HG03432 (cell line): ENCODE data around the gene ZNF519.
"Not testable (repeated sequence)": the region's sequence is repeated elsewhere in the genome, so short reads cannot be mapped to it uniquely, and the experiment has no call there.

ENCODE experiments used
- ATAC-seq: cut with Tn5 transposase; IDR thresholded peaks from one replicate; pipeline ENCODE4 v1.9.1; 2021; ENCODE audit warnings: mild to moderate bottlenecking, moderate library complexity; ENCODE audit not compliant: unreplicated experiment

Gene ZNF519

DNA sequence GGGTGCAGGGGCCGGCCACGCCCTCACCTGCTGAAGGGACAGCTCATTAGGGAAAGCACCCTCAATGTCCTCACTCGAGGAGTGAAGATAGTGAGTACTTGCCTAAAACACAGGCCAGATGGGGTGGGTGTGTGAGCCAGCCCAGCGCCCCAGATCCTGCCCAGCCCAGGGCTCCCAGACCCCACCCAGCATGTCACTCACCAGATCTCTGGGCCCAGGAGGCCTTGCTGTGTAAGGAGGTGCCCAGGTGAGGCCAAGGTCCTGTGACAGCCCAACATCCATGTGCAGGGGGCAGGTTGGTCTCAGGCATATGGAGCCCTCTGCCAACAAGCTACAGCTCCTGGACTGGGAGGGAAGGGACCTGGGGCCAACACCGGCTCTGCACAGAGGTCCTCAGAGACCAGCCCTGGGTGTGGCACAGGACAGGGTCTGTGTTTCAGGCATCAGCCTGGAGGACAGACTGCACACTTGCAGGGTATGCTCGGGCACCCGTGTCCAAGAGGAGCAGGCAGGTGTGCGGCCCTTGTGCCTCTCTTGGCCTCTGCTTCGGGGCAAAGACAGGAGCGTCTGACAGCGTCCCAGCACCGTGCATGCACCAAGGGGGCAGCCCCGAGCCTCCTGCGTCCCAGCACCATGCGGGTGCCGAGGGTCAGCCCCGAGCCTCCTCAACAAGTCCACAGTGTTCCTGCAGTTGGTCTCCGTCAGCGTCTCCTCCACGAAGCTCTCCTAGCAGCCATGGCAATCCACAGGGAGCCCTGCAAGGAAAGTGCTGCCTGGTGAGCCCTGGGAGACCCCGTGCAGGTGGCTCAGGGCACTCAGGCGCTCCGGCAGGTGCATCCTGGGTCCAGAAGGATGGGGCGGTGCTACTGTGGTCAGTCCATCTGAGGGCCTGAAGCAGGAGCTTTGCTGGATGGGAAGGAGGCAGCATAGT, 16.0 kb upstream of the ZNF519 start:
- ATAC-seq: not testable (repeated sequence)

DNA sequence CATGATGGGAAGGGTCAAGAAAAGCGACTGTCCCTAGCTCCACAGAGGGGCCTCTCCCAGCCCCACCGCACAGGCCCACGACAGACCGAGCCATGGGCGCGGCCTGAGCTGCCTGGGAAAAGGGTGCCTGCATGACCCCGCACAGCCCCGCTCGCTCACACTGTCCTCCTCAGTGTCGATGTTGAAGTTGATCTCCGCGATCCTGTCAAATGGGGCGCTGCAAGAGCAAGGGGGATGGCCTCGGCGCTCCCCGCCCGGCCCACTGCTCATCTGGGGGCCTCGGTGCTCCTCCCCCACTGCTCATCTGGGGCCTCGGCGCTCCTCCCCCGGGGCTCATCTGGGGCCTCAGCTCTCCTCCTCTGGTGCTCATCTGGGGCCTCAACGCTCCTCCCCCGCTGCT, 14.5 kb upstream of the ZNF519 start:
- ATAC-seq: not testable (repeated sequence)

DNA sequence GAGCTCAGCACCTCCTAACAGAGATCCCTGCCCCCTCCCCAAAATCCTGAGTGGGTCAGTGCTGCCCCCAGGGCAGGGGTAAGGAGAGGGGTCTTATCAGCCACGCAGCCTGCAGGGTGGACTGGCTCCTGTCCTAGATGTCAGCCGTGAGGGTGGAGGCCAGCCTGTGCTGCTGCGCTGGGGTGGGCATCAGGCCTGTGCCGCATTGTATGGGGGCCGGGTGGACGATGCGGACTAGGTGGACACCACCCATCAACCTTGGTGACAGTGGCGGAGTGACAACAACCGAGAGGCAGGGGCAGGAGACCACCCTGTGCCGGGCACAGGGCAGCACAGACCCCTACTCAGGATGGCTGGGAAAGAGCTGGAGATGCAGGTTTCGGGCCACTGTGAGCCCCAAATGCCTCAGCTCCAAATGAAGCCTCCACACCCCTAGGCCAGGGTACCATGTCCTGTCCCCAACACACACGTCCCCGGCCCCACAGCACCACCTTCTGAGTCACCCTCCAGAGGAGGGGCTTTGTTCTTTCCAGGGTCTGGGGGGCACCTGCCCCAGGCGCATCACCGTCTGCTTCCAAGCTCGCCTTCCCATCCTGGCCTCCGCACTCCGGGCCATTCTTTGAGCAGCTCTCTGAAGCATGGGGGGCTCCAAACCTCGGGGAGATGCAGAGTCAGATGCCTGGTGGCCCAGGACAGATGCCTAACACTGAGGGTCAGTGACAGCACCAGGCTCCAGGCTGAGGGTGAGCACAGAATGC, 13.5 kb upstream of the ZNF519 start:
- ATAC-seq: not testable (repeated sequence)

DNA sequence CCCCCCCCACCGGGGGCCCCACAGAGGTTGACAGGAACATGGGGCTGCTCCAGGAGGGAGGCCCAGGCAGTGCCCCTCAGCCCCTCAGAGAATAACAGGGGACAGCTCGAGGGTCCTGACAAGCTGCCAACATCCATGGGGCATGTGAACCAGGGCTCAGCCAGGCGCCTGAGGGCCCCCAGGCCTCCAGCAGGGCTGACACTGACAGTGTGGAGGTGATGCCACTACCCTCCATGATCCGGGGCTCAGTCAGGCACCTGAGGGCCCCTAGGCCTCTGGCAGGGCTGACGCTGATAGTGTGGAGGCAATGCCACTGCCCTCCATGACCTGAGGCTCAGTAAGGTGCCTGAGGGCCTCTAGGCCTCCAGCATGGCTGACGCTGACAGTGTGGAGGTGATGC, 12.8 kb upstream of the ZNF519 start:
- ATAC-seq: not testable (repeated sequence)

DNA sequence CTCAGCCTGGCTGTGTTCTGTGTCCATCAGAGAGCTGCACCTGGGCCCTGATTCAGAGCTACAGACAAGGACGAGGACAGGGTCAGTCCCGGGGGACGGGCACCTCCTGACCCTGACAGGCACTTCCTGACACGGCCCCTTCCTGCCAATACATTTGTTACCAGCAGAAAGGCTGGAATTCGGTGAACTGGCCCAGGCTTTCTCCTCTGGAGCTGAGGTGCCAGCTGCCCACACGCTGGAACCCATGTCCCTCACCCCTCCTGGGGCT, 12.3 kb upstream of the ZNF519 start:
- ATAC-seq: no peak

DNA sequence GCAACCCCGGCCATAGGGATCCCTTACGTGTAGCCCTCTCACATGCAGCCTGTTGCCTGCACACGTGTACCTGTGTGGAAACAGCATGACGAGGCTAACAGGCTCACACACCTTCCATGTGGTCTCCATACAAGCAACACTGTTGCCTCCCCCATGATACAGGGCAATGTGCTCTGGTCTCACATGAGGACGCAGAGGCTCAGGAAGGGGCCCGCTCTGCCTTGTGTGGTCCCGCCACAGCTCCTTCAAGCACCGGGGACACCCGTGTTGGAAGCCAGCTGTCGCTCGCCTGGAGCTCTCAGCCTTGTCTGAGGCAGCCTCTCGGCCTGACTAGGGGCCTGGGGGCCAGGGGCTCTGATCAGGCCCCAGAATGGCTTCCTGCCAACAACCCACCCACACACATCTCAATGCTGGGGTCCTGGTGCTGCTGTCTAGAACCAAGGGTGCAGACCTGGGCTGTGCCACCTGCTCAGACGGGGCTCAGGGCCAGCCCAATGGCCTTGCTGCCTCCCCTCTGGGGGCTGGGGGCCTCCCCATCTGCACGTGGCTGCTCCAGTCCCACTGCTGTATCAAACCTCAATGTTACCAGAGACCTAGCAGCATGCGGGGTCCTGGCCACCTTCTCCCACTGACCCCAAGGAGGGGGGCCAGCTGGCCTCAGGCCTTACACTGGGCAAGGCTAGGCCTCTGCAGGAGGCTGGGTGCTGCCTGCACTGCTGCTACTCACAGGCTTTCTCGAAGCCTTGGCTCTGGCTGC, 11.8 kb upstream of the ZNF519 start:
- ATAC-seq: not testable (repeated sequence)

DNA sequence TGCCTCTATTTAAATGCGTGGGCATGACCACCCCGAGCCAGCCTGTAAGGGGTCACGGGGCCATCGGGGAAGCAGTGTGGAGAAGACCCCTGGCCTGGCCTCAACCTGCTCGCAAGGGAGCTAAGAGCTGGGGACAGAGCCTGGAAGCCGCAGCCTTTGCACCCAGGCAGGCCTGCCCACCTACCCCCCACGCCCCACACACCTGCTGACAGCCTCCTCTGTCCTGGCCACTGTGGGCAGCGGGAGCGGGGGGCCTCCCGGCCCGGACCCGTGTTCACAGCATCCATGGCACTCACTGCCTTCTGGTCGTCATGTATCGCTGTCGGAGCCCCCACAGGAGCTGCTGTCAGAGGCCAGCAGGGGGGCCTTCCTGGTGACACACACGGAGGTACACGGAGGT, 11.2 kb upstream of the ZNF519 start:
- ATAC-seq: not testable (repeated sequence)

DNA sequence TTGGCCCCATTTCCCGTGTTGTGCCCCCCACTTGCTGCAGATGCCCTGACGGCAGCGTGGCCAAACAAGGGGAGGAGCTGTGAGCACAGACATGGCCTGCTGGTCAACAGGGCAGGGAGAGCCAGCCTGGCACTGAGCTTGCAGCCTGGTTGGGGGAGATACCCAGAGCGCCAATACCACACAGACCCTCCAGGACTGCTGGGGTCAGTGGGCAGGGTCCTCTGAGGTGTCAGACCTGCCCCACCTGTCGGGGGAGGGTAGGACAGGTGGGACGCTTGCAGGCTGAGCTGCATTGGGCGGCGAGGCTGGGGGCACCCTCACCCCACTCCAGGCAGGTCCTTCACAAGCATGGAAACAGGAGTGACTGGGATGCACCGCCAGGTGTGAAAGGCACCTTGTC, 9.9 kb upstream of the ZNF519 start:
- ATAC-seq: not testable (repeated sequence)

DNA sequence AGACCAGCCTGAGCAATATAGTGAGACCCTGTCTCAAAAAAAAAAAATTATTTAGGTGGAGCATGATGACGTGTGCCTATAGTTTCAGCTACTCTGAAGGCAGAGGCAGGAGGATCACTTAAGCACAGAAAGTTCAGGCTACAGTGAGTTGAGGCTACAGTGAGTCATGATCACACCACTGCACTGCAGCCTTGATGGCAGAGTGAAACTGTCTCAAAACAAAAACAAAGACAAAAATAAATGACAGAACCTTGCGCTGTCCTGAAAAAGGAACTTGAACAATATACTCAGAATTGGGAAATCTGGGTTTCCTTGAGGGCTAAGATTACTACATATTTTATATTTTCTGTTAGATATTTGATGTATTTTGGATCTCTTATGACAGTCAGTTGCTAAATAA, 7.3 kb upstream of the ZNF519 start:
- not testable (repeated sequence) for ATAC-seq

DNA sequence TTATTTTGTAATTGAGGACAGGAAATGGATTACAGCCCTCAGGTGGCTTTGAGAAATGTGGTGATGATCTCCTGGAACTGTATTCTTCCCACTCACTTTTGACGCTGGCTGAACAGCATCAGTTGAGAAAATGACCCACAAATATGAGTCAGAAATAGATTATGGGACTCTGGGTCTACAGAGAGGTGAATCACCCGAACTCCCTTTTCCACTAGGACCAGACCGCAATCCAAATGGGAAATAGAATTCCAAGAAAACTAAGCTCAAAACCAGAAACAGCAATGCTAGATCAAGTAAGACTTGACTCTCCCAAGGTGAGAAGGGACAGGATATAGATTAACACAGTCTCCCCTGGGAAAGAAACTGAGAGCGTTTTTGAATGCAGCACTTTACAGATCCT, 5.7 kb upstream of the ZNF519 start:
- ATAC-seq: not testable (repeated sequence)

DNA sequence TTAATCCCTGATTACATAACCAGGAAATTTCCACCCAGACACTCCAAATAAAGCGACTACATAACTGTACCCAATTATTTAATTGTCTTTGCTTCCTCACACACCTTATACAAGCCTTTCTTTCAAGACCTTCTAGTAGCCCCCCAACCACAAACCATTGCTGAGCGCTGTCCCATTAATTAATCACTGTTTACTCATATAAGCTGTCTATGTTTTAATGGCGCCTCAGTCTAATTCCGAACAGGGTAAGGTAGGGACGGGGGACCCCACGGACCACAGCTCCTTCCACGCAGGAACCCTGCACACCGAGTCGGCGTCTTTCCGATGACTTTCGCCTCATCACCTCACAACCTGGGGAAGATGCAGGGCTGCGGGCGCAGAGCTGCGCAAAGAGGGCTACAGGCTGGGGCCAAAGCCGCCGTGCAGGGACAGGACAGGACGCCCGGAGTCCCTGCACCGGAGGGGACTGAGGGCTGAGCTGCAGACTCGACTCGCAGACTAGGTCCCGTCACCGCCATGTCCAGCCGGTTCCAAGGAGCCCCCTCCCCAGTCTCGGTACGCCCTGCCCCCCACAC, 452 bp downstream of the ZNF519 start:
- ATAC-seq: peak; percentile 25

DNA sequence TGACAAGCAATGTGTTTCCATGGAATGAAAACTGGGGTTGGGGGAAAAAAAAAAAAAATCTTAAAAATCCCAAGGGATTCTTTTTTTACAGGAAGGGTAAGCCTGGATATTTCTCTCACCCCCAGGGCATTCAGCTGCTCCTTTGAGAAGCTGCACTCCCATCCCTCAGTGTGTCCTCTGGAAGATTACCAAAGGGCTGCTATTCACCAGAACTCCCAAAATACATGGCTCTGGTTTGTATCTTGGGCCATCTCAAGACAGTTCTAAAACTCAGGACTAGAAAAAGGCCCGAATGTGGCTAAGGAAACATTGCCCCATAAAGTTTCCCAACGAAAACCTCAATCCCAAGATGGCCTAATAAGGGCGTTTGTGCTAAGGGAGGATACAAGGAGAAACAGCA, 1.4 kb downstream of the ZNF519 start:
- ATAC-seq: not testable (repeated sequence)

DNA sequence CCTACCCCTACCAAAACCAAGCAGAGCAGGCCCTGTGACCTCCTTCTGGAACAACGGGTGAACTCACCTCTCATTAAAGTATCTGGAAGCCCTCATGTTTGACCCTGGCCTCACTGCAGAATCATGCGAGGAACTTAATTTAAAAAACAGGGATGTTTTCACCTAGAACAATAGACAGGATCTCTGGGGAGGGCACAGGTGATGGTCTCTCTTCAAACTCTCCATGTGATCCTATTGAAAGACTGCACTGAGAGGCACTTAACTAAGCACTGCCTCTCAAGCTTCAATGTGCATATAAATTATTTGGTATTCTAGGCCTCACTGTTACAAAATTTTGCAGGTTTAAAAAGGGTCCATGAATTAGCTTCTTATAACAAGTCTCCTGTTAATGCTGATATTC, 7.5 kb downstream of the ZNF519 start:
- no peak for ATAC-seq

DNA sequence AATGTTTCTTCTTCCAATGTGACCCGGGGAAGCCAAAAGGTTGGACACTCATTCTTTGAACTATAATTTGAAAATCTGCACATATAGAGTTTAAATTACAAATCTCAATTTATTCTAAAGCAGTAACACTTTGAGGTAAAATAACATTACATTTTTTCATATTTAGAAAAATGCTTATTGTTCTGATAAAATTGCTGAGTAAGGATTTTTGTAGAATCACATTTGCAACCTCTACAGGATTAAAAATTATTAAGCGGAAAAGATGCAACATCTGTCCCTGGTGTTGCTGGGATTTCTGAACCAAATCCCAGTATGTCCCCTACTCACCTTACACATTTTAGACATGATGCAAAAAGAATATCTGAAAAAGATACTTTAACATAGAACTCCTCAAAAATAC, 10.1 kb downstream of the ZNF519 start:
- ATAC-seq: no peak

DNA sequence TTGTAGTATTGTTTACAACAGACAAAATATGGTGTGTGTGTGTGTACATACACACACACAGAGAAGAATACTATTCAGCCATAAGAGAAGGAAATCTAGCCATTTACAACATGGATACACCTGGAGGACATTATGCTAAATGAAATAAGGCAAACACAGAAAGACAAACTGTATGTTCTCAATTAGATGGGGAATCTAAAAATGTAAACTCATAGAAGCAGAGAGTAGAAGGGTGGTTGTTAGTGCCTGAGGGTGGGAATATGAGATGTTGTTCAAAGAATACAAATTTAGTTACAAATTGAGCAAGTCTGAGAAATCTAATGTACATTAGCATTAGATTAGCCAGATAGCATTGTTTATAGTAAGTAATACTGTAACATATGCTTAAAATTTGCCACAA, 11.3 kb downstream of the ZNF519 start:
- no peak for ATAC-seq

DNA sequence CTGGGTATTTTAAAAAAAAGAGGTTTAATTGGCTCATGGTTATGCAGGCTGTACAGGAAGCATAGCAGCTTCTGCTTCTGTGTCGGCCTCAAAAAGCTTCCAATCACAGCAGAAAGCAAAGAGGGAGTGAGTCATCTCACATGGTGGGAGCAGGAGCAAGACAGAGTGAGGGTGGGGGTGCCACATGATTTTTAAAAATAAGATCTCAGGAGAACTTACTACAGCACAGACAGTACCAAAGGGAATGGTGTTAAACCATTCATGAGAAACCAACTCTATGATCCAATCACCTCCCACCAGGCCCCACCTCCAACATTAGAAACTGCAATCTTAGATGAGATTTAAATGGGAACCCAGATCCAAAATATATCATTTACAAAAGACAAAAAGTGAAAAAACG, 14.6 kb downstream of the ZNF519 start:
- ATAC-seq: no peak

DNA sequence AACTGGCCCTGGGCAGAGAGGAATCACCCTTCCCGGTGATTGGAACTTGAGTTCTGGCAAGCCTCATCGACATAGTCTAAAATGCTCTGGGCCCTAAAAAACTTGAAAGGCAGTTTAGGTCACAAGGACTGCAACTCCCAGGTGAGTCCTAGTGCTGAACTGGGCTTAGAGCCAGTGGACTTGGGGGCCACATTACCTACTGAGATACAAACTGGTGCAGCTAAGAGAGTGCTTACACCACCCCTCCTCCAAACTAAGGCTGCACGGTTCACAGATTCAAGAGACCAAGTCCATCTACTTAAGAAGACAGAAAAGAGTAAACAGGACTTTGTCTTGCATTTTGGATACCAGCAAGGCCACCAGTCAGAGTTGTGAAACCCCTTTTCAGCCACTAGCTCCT, 25.3 kb downstream of the ZNF519 start:
- ATAC-seq: no peak

DNA sequence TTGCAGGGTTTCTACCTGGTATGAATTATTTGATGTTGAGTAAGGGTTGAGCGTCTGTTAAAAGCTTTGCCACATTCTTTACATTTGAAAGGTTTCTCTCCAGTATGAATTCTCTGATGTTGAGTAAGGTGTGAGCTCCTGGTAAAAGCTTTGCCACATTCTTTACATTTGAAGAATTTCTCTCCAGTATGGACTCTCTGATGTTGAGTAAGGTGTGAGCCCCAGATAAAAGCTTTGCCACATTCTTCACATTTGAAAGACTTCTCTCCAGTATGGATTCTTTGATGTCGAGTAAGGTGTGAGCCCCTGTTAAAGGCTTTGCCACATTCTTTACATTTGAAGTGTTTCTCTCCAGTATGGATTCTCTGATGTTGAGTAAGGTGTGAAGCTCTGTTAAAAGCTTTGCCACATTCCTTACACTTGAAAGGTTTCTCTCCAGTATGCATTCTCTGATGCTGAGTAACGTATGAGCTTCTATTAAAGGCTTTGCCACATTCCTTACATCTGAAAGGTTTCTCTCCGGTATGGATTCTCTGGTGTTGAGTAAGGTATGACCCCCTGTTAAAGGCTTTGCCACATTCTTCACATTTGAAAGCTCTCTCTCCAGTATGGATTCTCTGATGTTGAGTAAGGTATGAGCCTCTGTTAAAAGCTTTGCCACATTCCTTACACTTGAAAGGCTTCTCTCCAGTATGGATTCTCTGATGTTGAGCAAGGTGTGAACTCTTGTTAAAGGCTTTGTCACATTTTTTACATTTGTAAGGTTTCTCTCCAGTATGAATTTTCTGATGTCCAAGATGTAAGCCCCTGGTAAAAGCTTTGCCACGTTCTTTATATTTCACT, 27.1 kb downstream of the ZNF519 start:
- no peak for ATAC-seq

DNA sequence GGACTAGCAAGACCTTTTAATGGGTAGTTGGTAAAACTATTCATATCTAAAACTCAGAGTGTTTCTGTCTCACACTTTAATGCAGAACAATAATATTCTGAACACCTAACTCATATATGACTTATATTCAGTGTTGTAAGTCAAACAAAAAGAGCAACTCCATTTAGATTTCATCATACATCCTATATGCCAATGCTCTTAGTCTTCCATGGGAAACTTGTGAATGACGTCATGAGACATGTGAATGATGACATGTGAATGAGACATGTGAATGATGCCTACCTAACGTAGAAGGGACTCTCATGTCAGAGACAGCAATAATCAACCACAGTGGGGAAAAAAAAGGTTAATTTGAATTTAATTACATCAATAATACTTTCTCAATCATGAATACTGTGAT, 28.0 kb downstream of the ZNF519 start:
- ATAC-seq: no peak
